Neural cell (in vitro differentiated cells): ENCODE data around the gene SLC6A3. TPM values are rescaled to one million over a fixed set of nuclear protein-coding genes. Genes with fewer than 3 reads are reported as not detected.

Source experiments
- H2AFZ ChIP-seq: fragments of 200-600, 300-800 bp; sonication (generic), shearing (Covaris generic); 2 replicates; pipeline ENCODE4 v1.6.0; 2014; ENCODE audit warnings: low read depth, mild to moderate bottlenecking, antibody characterized with exemption, low read length, moderate library complexity
- H3F3A ChIP-seq: fragments of 200-600 bp; shearing (Covaris generic); 2 replicates; pipeline ENCODE4 v1.6.1; 2016; ENCODE audit warnings: mild to moderate bottlenecking, moderate library complexity, mixed read lengths, antibody characterized with exemption, low read length; ENCODE audit not compliant: insufficient read depth, poor library complexity, severe bottlenecking
- H3K27ac ChIP-seq: fragments of 200-600, 300-800 bp; sonication (generic), shearing (Covaris generic); 2 replicates; pipeline ENCODE4 v1.5.1; 2014; ENCODE audit warnings: mild to moderate bottlenecking, low read length, moderate library complexity
- H3K27me3 ChIP-seq: fragments of 300-800, 200-600 bp; sonication (generic), shearing (Covaris generic); 2 replicates; pipeline ENCODE4 v1.6.0; 2014; ENCODE audit warnings: mild to moderate bottlenecking, low read depth, low read length, moderate library complexity; ENCODE audit not compliant: insufficient read depth
- H3K36me3 ChIP-seq: fragments of 300-800, 200-600 bp; sonication (generic), shearing (Covaris generic); 2 replicates; pipeline ENCODE4 v1.5.1; 2014; ENCODE audit warnings: mild to moderate bottlenecking, antibody characterized with exemption, low read length, moderate library complexity; ENCODE audit not compliant: insufficient read depth
- H3K4me2 ChIP-seq: fragments of 300-800, 200-600 bp; sonication (generic), shearing (Covaris generic); 2 replicates; pipeline ENCODE4 v1.6.0; 2014; ENCODE audit warnings: mild to moderate bottlenecking, low read length
- H3K4me3 ChIP-seq: fragments of 300-800, 200-600 bp; sonication (generic), shearing (Covaris generic); 2 replicates; pipeline ENCODE4 v1.5.1; 2014; ENCODE audit warnings: mild to moderate bottlenecking, low read length, moderate library complexity
- H3K79me2 ChIP-seq: fragments of 200-600 bp; shearing (Covaris generic); replicated peaks from 2 replicates; pipeline ENCODE4 v1.6.0; 2014; ENCODE audit warnings: mild to moderate bottlenecking, low read length, moderate library complexity; ENCODE audit not compliant: insufficient read depth
- H3K9ac ChIP-seq: fragments of 300-800, 200-600 bp; sonication (generic), shearing (Covaris generic); 2 replicates; pipeline ENCODE4 v1.6.1; 2016; ENCODE audit warnings: mild to moderate bottlenecking, low read length, mixed read lengths
- H3K9me2 ChIP-seq: fragments of 200-600 bp; shearing (Covaris generic); 2 replicates; pipeline ENCODE4 v1.6.1; 2016; ENCODE audit warnings: mild to moderate bottlenecking, low read length, mixed read lengths; ENCODE audit not compliant: insufficient read depth
- H3K9me3 ChIP-seq: fragments of 200-600, 300-800 bp; sonication (generic), shearing (Covaris generic); 2 replicates; pipeline ENCODE4 v1.6.1; 2016; ENCODE audit warnings: mild to moderate bottlenecking, mixed run types, low read length, moderate library complexity, mixed read lengths
- H4K20me1 ChIP-seq: fragments of 200-600 bp; shearing (Covaris generic); 2 replicates; pipeline ENCODE4 v1.6.1; 2016; ENCODE audit warnings: mild to moderate bottlenecking, mixed run types; ENCODE audit not compliant: insufficient read depth
- EP300 ChIP-seq: fragments of 450-650 bp; conservative IDR thresholded peaks from 2 replicates; pipeline ENCODE4 v1.6.1; 2014; ENCODE audit warnings: antibody characterized with exemption, mild to moderate bottlenecking, moderate library complexity; ENCODE audit not compliant: poor library complexity, severe bottlenecking
- EZH2 ChIP-seq: fragments of 200-600, 300-800 bp; shearing (Covaris generic), sonication (generic); IDR thresholded peaks from 2 replicates; pipeline ENCODE4 v1.6.1; 2014; ENCODE audit warnings: antibody characterized with exemption, low read length, borderline replicate concordance, mild to moderate bottlenecking; ENCODE audit not compliant: insufficient read depth, poor library complexity, severe bottlenecking
- MXI1 ChIP-seq: fragments of 450-650 bp; conservative IDR thresholded peaks from 2 replicates; pipeline ENCODE4 v1.6.1; 2014; ENCODE audit warnings: antibody characterized with exemption, mild to moderate bottlenecking; ENCODE audit not compliant: poor library complexity, severe bottlenecking
- POLR2AphosphoS5 ChIP-seq: IDR thresholded peaks from 2 replicates; pipeline ENCODE4 v1.6.1; 2012
- RAD21 ChIP-seq: fragments of 450-650 bp; conservative IDR thresholded peaks from 2 replicates; pipeline ENCODE4 v1.6.1; 2014; ENCODE audit warnings: antibody characterized with exemption, mild to moderate bottlenecking, moderate library complexity
- REST ChIP-seq: IDR thresholded peaks from 2 replicates; pipeline ENCODE4 v1.6.1; 2012; ENCODE audit warnings: borderline replicate concordance
- SMC3 ChIP-seq: fragments of 450-650 bp; conservative IDR thresholded peaks from 2 replicates; pipeline ENCODE4 v1.6.1; 2014; ENCODE audit warnings: antibody characterized with exemption, mild to moderate bottlenecking, moderate library complexity; ENCODE audit not compliant: poor library complexity
- TAF1 ChIP-seq: IDR thresholded peaks from 2 replicates; pipeline ENCODE4 v1.6.1; 2012; ENCODE audit warnings: low read depth
- polyA plus RNA-seq: library from polyadenylated mRNA; depleted of rRNA; stranded (reverse); fragments of >200 nt; gene quantifications from 2 replicates; pipeline ENCODE4 v1.2.3, GENCODE V29; 2014
- TF ChIP-seq, protein P1 (sequence below): fragments of 450-650 bp; IDR thresholded peaks from 2 replicates; pipeline ENCODE4 v1.5.1; 2014; ENCODE audit warnings: antibody characterized with exemption, mild to moderate bottlenecking, moderate library complexity; ENCODE audit not compliant: poor library complexity, severe bottlenecking

SLC6A3 gene
- polyA plus RNA-seq, 1 donor from 2014 or later = 0.77 TPM

DNA sequence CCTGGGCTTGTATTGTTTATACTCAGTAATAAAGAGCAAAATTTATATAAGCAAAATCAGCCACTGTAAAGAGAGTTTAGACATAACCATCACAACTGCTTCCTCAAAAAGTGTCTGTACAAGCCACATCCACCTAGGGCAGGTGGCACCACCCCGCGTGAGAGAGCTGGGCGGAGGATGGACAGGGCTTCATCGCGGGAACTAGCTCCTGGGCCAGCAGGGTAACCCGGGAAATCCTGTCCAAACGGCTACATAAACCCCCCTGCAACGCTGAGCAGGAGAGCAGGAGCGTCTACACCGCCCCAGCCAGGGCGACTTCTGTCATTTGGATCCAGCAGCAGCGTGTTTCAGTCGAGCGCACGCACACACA, 1.3 kb downstream of the SLC6A3 start:
- Histone ChIP-seq H2AFZ (no peak overlapping the region), H3K27ac (no peak overlapping the region), H3K9ac (no peak overlapping the region), H3K36me3 (no peaks in the 10 kb centered on the region), H3F3A (no peaks in the 10 kb centered on the region), H3K27me3 (peaks cover 77% of the 10 kb centered on the region), H3K4me2 (no peak overlapping the region), H3K79me2 (no peaks in the 10 kb centered on the region), H3K4me3 (no peak overlapping the region), H3K9me2 (no peaks in the 10 kb centered on the region), H3K9me3 (no peaks in the 10 kb centered on the region), H4K20me1 (no peaks in the 10 kb centered on the region)
- TF ChIP-seq TAF1 (no peak), EZH2 (no peak), REST (no peak), SMC3 (no peak), RAD21 (no peak), POLR2AphosphoS5 (no peak), MXI1 (no peak), EP300 (no peak)
- TF ChIP-seq, protein P1, sequence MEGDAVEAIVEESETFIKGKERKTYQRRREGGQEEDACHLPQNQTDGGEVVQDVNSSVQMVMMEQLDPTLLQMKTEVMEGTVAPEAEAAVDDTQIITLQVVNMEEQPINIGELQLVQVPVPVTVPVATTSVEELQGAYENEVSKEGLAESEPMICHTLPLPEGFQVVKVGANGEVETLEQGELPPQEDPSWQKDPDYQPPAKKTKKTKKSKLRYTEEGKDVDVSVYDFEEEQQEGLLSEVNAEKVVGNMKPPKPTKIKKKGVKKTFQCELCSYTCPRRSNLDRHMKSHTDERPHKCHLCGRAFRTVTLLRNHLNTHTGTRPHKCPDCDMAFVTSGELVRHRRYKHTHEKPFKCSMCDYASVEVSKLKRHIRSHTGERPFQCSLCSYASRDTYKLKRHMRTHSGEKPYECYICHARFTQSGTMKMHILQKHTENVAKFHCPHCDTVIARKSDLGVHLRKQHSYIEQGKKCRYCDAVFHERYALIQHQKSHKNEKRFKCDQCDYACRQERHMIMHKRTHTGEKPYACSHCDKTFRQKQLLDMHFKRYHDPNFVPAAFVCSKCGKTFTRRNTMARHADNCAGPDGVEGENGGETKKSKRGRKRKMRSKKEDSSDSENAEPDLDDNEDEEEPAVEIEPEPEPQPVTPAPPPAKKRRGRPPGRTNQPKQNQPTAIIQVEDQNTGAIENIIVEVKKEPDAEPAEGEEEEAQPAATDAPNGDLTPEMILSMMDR = no peak

- H3K4me2 ChIP-seq = no peak overlapping the region
- H3K27ac ChIP-seq = no peak overlapping the region
- H3K27me3 ChIP-seq = peaks cover 69% of the 10 kb centered on the region
- H3K36me3 ChIP-seq = no peaks in the 10 kb centered on the region
- no peak overlapping the region for H3K9ac ChIP-seq
- H4K20me1 ChIP-seq = no peaks in the 10 kb centered on the region
- H2AFZ ChIP-seq = no peak overlapping the region
- no peaks in the 10 kb centered on the region for H3K9me3 ChIP-seq
- no peaks in the 10 kb centered on the region for H3F3A ChIP-seq
- H3K9me2 ChIP-seq = no peaks in the 10 kb centered on the region
- H3K4me3 ChIP-seq = no peak overlapping the region
- no peak for TF ChIP-seq EZH2
- TF ChIP-seq REST = no peak
- H3K79me2 ChIP-seq = no peaks in the 10 kb centered on the region
Measured at GRCh38 chr5:1443171-1443570, 2.1 kb downstream of the SLC6A3 start.
